ENCODE data around the gene TAS2R14. TPM values are rescaled to one million over a fixed set of nuclear protein-coding genes. Genes with fewer than 3 reads are reported as not detected.

The TAS2R14 gene
- total and polyA plus RNA-seq, 7 donors: 0.18 to 0.85 (median 0.66) TPM

DNA sequence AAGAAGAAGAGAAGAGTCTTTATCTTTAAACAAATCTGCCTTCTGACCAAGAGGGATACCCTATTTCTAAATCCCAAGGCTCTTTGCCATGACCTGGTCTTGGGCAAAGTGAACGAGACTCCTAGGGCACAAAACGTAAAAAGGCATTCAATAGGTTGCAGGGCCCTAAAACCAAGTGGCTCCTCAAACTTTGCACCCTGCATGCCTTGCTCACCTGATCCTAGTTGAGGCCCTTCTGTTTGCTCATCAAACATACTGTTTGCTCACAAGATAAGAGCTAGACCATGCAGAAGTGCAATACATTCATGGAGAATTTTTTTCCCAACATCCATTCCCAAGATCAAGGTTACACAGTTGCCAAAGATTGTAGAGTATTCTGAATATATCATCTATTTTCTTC is 47.1 kb downstream of the TAS2R14 start:
- ATAC-seq (no peak), DNase-seq (no peak)
- H3K9me3 ChIP-seq: no peaks in the 10 kb centered on the region
- H3K27ac ChIP-seq: no peak overlapping the region
- no peaks in the 10 kb centered on the region for H3K27me3 ChIP-seq (ENCODE audit: insufficient read depth in 3 of 3, low read length in 2 of 3)
- intact Hi-C loops (cut with DNase I): no loop called here
- H3K4me3 ChIP-seq: no peak overlapping the region
- H3K36me3 ChIP-seq (ENCODE audit: insufficient read depth in 1 of 2, low read depth in 1 of 2): peaks cover 0 to 3% of the 10 kb centered on the region in 2 donors
- TF ChIP-seq, protein P1, sequence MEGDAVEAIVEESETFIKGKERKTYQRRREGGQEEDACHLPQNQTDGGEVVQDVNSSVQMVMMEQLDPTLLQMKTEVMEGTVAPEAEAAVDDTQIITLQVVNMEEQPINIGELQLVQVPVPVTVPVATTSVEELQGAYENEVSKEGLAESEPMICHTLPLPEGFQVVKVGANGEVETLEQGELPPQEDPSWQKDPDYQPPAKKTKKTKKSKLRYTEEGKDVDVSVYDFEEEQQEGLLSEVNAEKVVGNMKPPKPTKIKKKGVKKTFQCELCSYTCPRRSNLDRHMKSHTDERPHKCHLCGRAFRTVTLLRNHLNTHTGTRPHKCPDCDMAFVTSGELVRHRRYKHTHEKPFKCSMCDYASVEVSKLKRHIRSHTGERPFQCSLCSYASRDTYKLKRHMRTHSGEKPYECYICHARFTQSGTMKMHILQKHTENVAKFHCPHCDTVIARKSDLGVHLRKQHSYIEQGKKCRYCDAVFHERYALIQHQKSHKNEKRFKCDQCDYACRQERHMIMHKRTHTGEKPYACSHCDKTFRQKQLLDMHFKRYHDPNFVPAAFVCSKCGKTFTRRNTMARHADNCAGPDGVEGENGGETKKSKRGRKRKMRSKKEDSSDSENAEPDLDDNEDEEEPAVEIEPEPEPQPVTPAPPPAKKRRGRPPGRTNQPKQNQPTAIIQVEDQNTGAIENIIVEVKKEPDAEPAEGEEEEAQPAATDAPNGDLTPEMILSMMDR (IDR thresholded peaks at IDR 0.05): no peak
- H3K4me1 ChIP-seq: no peaks in the 10 kb centered on the region
- WGBS, 3 donors: 90 to 96% (median 93%) methylated on average over 2 of the region's 2 CpGs

DNA sequence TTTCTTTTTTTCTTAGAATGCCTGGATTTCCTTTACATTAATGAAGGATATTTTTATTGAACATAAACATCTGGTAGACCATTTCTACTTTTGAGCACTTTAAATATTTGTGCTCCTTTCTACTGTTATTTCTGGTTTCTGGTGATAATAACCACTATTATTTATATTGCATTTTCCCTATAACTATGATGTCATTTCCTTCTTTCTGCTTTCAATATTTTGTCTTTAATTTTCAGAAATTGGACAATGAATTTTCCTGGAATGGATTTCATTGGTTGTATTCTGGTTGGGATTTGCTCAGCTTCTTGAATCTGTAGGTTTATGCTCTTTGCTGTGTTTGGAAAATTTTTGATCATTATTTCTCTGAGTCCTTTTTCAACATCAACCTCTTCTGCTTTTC is 49.8 kb downstream of the TAS2R14 start:
- Histone ChIP-seq H3K4me3 (no peak overlapping the region), H3K9me3 (no peaks in the 10 kb centered on the region), H3K27ac (no peak overlapping the region), H3K4me1 (no peaks in the 10 kb centered on the region), H3K27me3 (ENCODE audit: insufficient read depth in 3 of 3, low read length in 2 of 3) (no peaks in the 10 kb centered on the region), H3K36me3 (ENCODE audit: insufficient read depth in 1 of 2, low read depth in 1 of 2) (peaks cover 0 to 3% of the 10 kb centered on the region in 2 donors)
- DNase-seq (no peak), ATAC-seq (no peak)
- TF ChIP-seq, protein P1 (IDR thresholded peaks at IDR 0.05): no peak
- intact Hi-C loops (cut with DNase I): no loop called here

Other genes starting within 250 kb of the TAS2R14 start
- 1,000 to 10,000 TPM; 3,022 to 5,174 (median 4,517) TPM for gene YBX3, start 215.9 kb downstream of the TAS2R14 start, total RNA-seq
- gene YBX3, start 215.9 kb downstream of the TAS2R14 start, polyA plus RNA-seq: 1,000 to 10,000 TPM; 2,735 to 6,125 (median 4,885) TPM
- not detected for gene TAS2R7, start 136.6 kb downstream of the TAS2R14 start, total RNA-seq
- not detected for gene TAS2R7, start 136.6 kb downstream of the TAS2R14 start, polyA plus RNA-seq
- gene TAS2R8, start 132.0 kb downstream of the TAS2R14 start, total RNA-seq: not detected
- gene TAS2R8, start 132.0 kb downstream of the TAS2R14 start, polyA plus RNA-seq: not detected
- gene TAS2R9, start 129.1 kb downstream of the TAS2R14 start, total RNA-seq: not detected
- gene TAS2R9, start 129.1 kb downstream of the TAS2R14 start, polyA plus RNA-seq: not detected
- gene TAS2R10, start 112.9 kb downstream of the TAS2R14 start, total RNA-seq: not detected
- under 1 TPM in 2 of 3 donors, not detected in 1; 0.04 to 0.17 TPM for gene TAS2R10, start 112.9 kb downstream of the TAS2R14 start, polyA plus RNA-seq
- 1 to 10 TPM; 1.0 to 3.9 (median 2.7) TPM for gene PRR4, start 89.8 kb downstream of the TAS2R14 start, total RNA-seq
- gene PRR4, start 89.8 kb downstream of the TAS2R14 start, polyA plus RNA-seq: 10 to 100 TPM in 1 of 3 donors, 1 to 10 TPM in 2; 2.6 to 11.7 (median 4.3) TPM
- 1 to 10 TPM; 3.0 to 6.1 (median 4.4) TPM for gene PRH1, start 55.0 kb downstream of the TAS2R14 start, total RNA-seq
- gene PRH1, start 55.0 kb downstream of the TAS2R14 start, polyA plus RNA-seq: 1 to 10 TPM in 2 of 3 donors, under 1 TPM in 1; 0.59 to 3.0 (median 1.2) TPM
- under 1 TPM in 3 of 4 donors, not detected in 1; 0.13 to 0.36 (median 0.28) TPM for gene TAS2R13, start 29.7 kb downstream of the TAS2R14 start, total RNA-seq
- under 1 TPM in 1 of 3 donors, not detected in 2; 0.08 TPM for gene TAS2R13, start 29.7 kb downstream of the TAS2R14 start, polyA plus RNA-seq
- not detected for gene PRH2, start 10.0 kb downstream of the TAS2R14 start, total RNA-seq
- not detected for gene PRH2, start 10.0 kb downstream of the TAS2R14 start, polyA plus RNA-seq
- gene TAS2R50, start 47.6 kb upstream of the TAS2R14 start, total RNA-seq: under 1 TPM in 3 of 4 donors, not detected in 1; 0.29 to 0.99 (median 0.39) TPM
- under 1 TPM in 1 of 3 donors, not detected in 2; 0.14 TPM for gene TAS2R50, start 47.6 kb upstream of the TAS2R14 start, polyA plus RNA-seq
- gene TAS2R20, start 59.0 kb upstream of the TAS2R14 start, total RNA-seq: under 1 TPM; 0.21 to 0.42 (median 0.25) TPM
- gene TAS2R20, start 59.0 kb upstream of the TAS2R14 start, polyA plus RNA-seq: under 1 TPM in 2 of 3 donors, not detected in 1; 0.10 to 0.20 TPM
- gene TAS2R19, start 83.4 kb upstream of the TAS2R14 start, total RNA-seq: under 1 TPM; 0.34 to 0.86 (median 0.66) TPM
- under 1 TPM; 0.08 to 0.21 (median 0.18) TPM for gene TAS2R19, start 83.4 kb upstream of the TAS2R14 start, polyA plus RNA-seq
- under 1 TPM; 0.34 to 0.81 (median 0.47) TPM for gene TAS2R31, start 92.1 kb upstream of the TAS2R14 start, total RNA-seq
- gene TAS2R31, start 92.1 kb upstream of the TAS2R14 start, polyA plus RNA-seq: under 1 TPM; 0.13 to 0.18 (median 0.15) TPM
- gene TAS2R46, start 123.0 kb upstream of the TAS2R14 start, total RNA-seq: under 1 TPM in 3 of 4 donors, not detected in 1; 0.23 to 0.51 (median 0.24) TPM
- under 1 TPM in 1 of 3 donors, not detected in 2; 0.04 TPM for gene TAS2R46, start 123.0 kb upstream of the TAS2R14 start, polyA plus RNA-seq
- under 1 TPM in 1 of 4 donors, not detected in 3; 0.36 TPM for gene TAS2R43, start 153.1 kb upstream of the TAS2R14 start, total RNA-seq
- under 1 TPM in 1 of 3 donors, not detected in 2; 0.09 TPM for gene TAS2R43, start 153.1 kb upstream of the TAS2R14 start, polyA plus RNA-seq
- 1 to 10 TPM in 1 of 4 donors, under 1 TPM in 3; 0.25 to 1.1 (median 0.78) TPM for gene TAS2R30, start 195.4 kb upstream of the TAS2R14 start, total RNA-seq
- gene TAS2R30, start 195.4 kb upstream of the TAS2R14 start, polyA plus RNA-seq: under 1 TPM in 2 of 3 donors, not detected in 1; 0.03 to 0.08 TPM
- gene SMIM10L1, start 231.9 kb upstream of the TAS2R14 start, total RNA-seq: 10 to 100 TPM; 18.3 to 20.2 (median 18.5) TPM
- 10 to 100 TPM; 11.5 to 18.2 (median 15.8) TPM for gene SMIM10L1, start 231.9 kb upstream of the TAS2R14 start, polyA plus RNA-seq
- gene TAS2R42, start 247.7 kb upstream of the TAS2R14 start, total RNA-seq: not detected
- not detected for gene TAS2R42, start 247.7 kb upstream of the TAS2R14 start, polyA plus RNA-seq